ENCODE data around the gene MYH11. TPM values are rescaled to one million over a fixed set of nuclear protein-coding genes. Genes with fewer than 3 reads are reported as not detected.

Gene MYH11
- polyA plus RNA-seq, 1 donor from 2014 or later = not detected

DNA sequence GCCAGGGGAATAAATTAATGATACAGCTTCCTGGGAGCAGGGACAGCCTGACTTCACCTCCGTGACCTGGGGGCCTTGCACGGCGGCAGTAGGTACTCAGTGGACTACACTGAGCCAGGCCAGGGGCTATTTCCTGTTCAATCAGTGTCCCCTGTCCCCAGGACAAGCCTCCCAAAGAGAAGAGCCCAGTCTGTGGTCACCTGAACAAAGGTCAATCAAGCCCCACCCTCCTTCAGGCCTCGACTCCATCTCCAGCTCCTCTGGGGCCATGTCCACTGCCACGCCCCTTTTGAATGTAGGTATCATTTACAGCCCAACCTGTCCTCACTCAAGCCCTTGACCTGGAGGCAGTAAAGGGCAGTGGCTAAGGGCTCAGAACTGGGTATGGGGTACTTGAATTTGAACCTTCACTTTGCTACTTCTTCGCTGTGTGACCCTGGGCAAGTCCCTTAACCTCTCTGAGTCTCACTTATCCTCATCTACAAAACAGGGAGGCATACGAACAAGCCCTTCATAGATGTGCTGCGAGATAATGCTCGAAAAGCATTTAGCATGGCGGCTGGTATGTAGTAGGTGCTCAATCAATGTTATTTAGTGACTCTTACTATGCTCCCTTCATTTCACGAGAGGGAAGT lies 29.0 kb downstream of the MYH11 start:
- H4K20me1 ChIP-seq (ENCODE audit: insufficient read depth) = no peaks in the 10 kb centered on the region
- TF ChIP-seq, protein P1, sequence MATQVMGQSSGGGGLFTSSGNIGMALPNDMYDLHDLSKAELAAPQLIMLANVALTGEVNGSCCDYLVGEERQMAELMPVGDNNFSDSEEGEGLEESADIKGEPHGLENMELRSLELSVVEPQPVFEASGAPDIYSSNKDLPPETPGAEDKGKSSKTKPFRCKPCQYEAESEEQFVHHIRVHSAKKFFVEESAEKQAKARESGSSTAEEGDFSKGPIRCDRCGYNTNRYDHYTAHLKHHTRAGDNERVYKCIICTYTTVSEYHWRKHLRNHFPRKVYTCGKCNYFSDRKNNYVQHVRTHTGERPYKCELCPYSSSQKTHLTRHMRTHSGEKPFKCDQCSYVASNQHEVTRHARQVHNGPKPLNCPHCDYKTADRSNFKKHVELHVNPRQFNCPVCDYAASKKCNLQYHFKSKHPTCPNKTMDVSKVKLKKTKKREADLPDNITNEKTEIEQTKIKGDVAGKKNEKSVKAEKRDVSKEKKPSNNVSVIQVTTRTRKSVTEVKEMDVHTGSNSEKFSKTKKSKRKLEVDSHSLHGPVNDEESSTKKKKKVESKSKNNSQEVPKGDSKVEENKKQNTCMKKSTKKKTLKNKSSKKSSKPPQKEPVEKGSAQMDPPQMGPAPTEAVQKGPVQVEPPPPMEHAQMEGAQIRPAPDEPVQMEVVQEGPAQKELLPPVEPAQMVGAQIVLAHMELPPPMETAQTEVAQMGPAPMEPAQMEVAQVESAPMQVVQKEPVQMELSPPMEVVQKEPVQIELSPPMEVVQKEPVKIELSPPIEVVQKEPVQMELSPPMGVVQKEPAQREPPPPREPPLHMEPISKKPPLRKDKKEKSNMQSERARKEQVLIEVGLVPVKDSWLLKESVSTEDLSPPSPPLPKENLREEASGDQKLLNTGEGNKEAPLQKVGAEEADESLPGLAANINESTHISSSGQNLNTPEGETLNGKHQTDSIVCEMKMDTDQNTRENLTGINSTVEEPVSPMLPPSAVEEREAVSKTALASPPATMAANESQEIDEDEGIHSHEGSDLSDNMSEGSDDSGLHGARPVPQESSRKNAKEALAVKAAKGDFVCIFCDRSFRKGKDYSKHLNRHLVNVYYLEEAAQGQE (IDR thresholded peaks at IDR 0.05; ENCODE audit: borderline replicate concordance) = no peak
- no peak for TF ChIP-seq MXI1 (conservative IDR thresholded peaks at IDR 0.05; ENCODE audit: poor library complexity, severe bottlenecking)
- TF ChIP-seq, protein P2, sequence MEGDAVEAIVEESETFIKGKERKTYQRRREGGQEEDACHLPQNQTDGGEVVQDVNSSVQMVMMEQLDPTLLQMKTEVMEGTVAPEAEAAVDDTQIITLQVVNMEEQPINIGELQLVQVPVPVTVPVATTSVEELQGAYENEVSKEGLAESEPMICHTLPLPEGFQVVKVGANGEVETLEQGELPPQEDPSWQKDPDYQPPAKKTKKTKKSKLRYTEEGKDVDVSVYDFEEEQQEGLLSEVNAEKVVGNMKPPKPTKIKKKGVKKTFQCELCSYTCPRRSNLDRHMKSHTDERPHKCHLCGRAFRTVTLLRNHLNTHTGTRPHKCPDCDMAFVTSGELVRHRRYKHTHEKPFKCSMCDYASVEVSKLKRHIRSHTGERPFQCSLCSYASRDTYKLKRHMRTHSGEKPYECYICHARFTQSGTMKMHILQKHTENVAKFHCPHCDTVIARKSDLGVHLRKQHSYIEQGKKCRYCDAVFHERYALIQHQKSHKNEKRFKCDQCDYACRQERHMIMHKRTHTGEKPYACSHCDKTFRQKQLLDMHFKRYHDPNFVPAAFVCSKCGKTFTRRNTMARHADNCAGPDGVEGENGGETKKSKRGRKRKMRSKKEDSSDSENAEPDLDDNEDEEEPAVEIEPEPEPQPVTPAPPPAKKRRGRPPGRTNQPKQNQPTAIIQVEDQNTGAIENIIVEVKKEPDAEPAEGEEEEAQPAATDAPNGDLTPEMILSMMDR (IDR thresholded peaks at IDR 0.05; ENCODE audit: poor library complexity, severe bottlenecking) = no peak
- no peak for TF ChIP-seq EP300 (conservative IDR thresholded peaks at IDR 0.05; ENCODE audit: poor library complexity, severe bottlenecking)
- TF ChIP-seq SMC3 (conservative IDR thresholded peaks at IDR 0.05; ENCODE audit: poor library complexity) = no peak
- no peak for TF ChIP-seq EZH2 (IDR thresholded peaks at IDR 0.05; ENCODE audit: borderline replicate concordance, insufficient read depth, low read length, poor library complexity, severe bottlenecking)
- TF ChIP-seq TAF1 (IDR thresholded peaks at IDR 0.05; ENCODE audit: low read depth) = no peak
- no peak for TF ChIP-seq RAD21 (conservative IDR thresholded peaks at IDR 0.05)
- no peak for TF ChIP-seq POLR2AphosphoS5 (IDR thresholded peaks at IDR 0.05)
- H3K79me2 ChIP-seq (replicated peaks; ENCODE audit: insufficient read depth, low read length) = no peaks in the 10 kb centered on the region
- no peak overlapping the region for H3K27ac ChIP-seq (ENCODE audit: low read length)
- no peak overlapping the region for H3K4me2 ChIP-seq (ENCODE audit: low read length)
- H3K4me3 ChIP-seq (ENCODE audit: low read length) = no peak overlapping the region
- no peaks in the 10 kb centered on the region for H3F3A ChIP-seq (ENCODE audit: insufficient read depth, low read length, poor library complexity, severe bottlenecking)
- H3K27me3 ChIP-seq (ENCODE audit: insufficient read depth, low read depth, low read length) = no peaks in the 10 kb centered on the region
- no peaks in the 10 kb centered on the region for H3K9me3 ChIP-seq (ENCODE audit: low read length)
- no peaks in the 10 kb centered on the region for H3K9me2 ChIP-seq (ENCODE audit: insufficient read depth, low read length)
- no peak overlapping the region for H3K9ac ChIP-seq (ENCODE audit: low read length)
- no peak overlapping the region for H2AFZ ChIP-seq (ENCODE audit: low read depth, low read length)
- no peaks in the 10 kb centered on the region for H3K36me3 ChIP-seq (ENCODE audit: insufficient read depth, low read length)

DNA sequence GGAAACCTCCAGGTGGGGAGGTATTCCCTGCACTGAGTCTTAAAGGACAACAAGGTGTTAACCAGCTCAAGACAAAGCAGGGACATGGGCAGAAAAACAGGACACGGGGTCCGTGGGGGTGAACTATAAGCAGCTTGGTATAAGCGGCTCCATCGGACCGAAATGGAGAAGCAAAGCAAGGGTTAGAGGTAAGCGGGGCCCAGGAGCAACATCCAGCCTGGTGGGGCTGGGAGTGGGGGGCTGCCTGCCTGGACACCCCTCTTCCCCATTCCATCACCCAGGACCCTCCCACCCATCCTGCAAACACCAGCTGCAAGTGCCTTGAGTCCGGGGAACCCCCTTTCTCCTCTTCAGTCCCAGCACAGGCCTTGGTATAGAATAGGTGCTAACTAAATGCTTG lies 29.5 kb downstream of the MYH11 start:
- Histone ChIP-seq H3K4me2 (ENCODE audit: low read length) (no peak overlapping the region), H3K4me3 (ENCODE audit: low read length) (no peak overlapping the region), H2AFZ (ENCODE audit: low read depth, low read length) (no peak overlapping the region), H3K36me3 (ENCODE audit: insufficient read depth, low read length) (no peaks in the 10 kb centered on the region), H3F3A (ENCODE audit: insufficient read depth, low read length, poor library complexity, severe bottlenecking) (no peaks in the 10 kb centered on the region), H3K27me3 (ENCODE audit: insufficient read depth, low read depth, low read length) (no peaks in the 10 kb centered on the region), H4K20me1 (ENCODE audit: insufficient read depth) (no peaks in the 10 kb centered on the region), H3K79me2 (replicated peaks; ENCODE audit: insufficient read depth, low read length) (no peaks in the 10 kb centered on the region), H3K27ac (ENCODE audit: low read length) (no peak overlapping the region), H3K9me2 (ENCODE audit: insufficient read depth, low read length) (no peaks in the 10 kb centered on the region), H3K9me3 (ENCODE audit: low read length) (no peaks in the 10 kb centered on the region), H3K9ac (ENCODE audit: low read length) (no peak overlapping the region)
- TF ChIP-seq TAF1 (IDR thresholded peaks at IDR 0.05; ENCODE audit: low read depth) (no peak), RAD21 (conservative IDR thresholded peaks at IDR 0.05) (no peak), SMC3 (conservative IDR thresholded peaks at IDR 0.05; ENCODE audit: poor library complexity) (no peak), POLR2AphosphoS5 (IDR thresholded peaks at IDR 0.05) (no peak), EZH2 (IDR thresholded peaks at IDR 0.05; ENCODE audit: borderline replicate concordance, insufficient read depth, low read length, poor library complexity, severe bottlenecking) (no peak), EP300 (conservative IDR thresholded peaks at IDR 0.05; ENCODE audit: poor library complexity, severe bottlenecking) (no peak), MXI1 (conservative IDR thresholded peaks at IDR 0.05; ENCODE audit: poor library complexity, severe bottlenecking) (no peak)
- TF ChIP-seq, protein P1 (IDR thresholded peaks at IDR 0.05; ENCODE audit: borderline replicate concordance) = no peak
- TF ChIP-seq, protein P2 (IDR thresholded peaks at IDR 0.05; ENCODE audit: poor library complexity, severe bottlenecking) = no peak

Measured in neural cell (in vitro differentiated cells).